ENCODE results near the gene SEL1L3. TPM values are rescaled to one million over a fixed set of nuclear protein-coding genes. Genes with fewer than 3 reads are reported as not detected.

Gene SEL1L3
- total and polyA plus RNA-seq, 2 donors (not counting 3 experiments of a cell fraction or from before 2014, with no cell fraction given) = 53.4 to 122 TPM

GRCh38 chr4:25788703-25789238, 74.0 kb downstream of the SEL1L3 start:
- CTCF ChIA-PET = no interaction called here

More at GRCh38 chr4:25788703-25789238, 74.0 kb downstream of the SEL1L3 start:
- no peaks in the 10 kb centered on the region for H3K79me2 ChIP-seq (ENCODE audit: control insufficient read depth, insufficient read depth, low read length)
- TF ChIP-seq, protein P1, sequence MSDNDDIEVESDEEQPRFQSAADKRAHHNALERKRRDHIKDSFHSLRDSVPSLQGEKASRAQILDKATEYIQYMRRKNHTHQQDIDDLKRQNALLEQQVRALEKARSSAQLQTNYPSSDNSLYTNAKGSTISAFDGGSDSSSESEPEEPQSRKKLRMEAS (IDR thresholded peaks at IDR 0.05; ENCODE audit: insufficient read depth, insufficient read length) = no peak
- no peak for TF ChIP-seq EZH2 (IDR thresholded peaks at IDR 0.05; ENCODE audit: borderline replicate concordance, low read depth, low read length, severe bottlenecking)
- TF ChIP-seq FOS (IDR thresholded peaks at IDR 0.05; ENCODE audit: borderline replicate concordance, insufficient read depth, low read length) = no peak
- TF ChIP-seq POLR2A (IDR thresholded peaks at IDR 0.05; ENCODE audit: low read depth, low read length) = no peak
- no peak for TF ChIP-seq POLR2AphosphoS5 (IDR thresholded peaks at IDR 0.05; ENCODE audit: insufficient read depth, low read depth, low read length)
- TF ChIP-seq MYC (IDR thresholded peaks at IDR 0.05; ENCODE audit: low read depth, low read length) = no peak
- no peak for TF ChIP-seq JUN (IDR thresholded peaks at IDR 0.05; ENCODE audit: borderline replicate concordance, insufficient read depth, insufficient read length, low read depth)
- no peak for TF ChIP-seq CTCF (IDR thresholded peaks at IDR 0.05; ENCODE audit: extremely low read depth in 1 of 2, insufficient read depth in 1 of 2, low read depth in 1 of 2, low read length in 2 of 2)
- no peak for TF ChIP-seq GATA2 (IDR thresholded peaks at IDR 0.05; ENCODE audit: insufficient read depth, insufficient read length, low read depth, low read length)
- POLR2A ChIA-PET = no interaction called here
- H3K9me3 ChIP-seq (replicated peaks; ENCODE audit: control insufficient read depth, insufficient read depth, low read length) = no peaks in the 10 kb centered on the region
- no peak overlapping the region for H2AFZ ChIP-seq (ENCODE audit: low read depth, low read length)
- H3K4me1 ChIP-seq (ENCODE audit: control insufficient read depth, extremely low read depth, insufficient read depth, low read length) = no peaks in the 10 kb centered on the region
- no peaks in the 10 kb centered on the region for H4K20me1 ChIP-seq (replicated peaks; ENCODE audit: control insufficient read depth, extremely low read depth, insufficient read depth, low read length)
- H3K9ac ChIP-seq (replicated peaks; ENCODE audit: extremely low read depth, insufficient read depth, low read length) = no peak overlapping the region
- H3K27ac ChIP-seq (ENCODE audit: insufficient read depth, low read depth, low read length) = no peak overlapping the region
- H3K36me3 ChIP-seq (ENCODE audit: control insufficient read depth in 2 of 2, extremely low read depth in 1 of 2, insufficient read depth in 2 of 2, low read length in 2 of 2) = peaks cover 2 to 13% of the 10 kb centered on the region in 2 experiments
- FAIRE-seq = no peak
- H3K9me1 ChIP-seq (replicated peaks; ENCODE audit: control insufficient read depth, extremely low read depth, insufficient read depth, low read length) = no peaks in the 10 kb centered on the region
- H3K4me2 ChIP-seq (ENCODE audit: insufficient read depth, low read length) = no peak overlapping the region
- intact Hi-C loops (cut with micrococcal nuclease) (no loop called here), dilution Hi-C loops (cut with MboI; ENCODE audit: extremely low pct_ligation_motif_present, low sequenced_read_pairs) (no loop called here)
- BruUV-seq (replicated peaks) = no TSS peak
- H3K4me3 ChIP-seq (replicated peaks in 1 of 3; ENCODE audit: insufficient read depth in 1 of 3, low read depth in 1 of 3, low read length in 3 of 3) = no peak overlapping the region
- no peaks in the 10 kb centered on the region for H3K27me3 ChIP-seq (ENCODE audit: control insufficient read depth in 2 of 2, insufficient read depth in 2 of 2, low read length in 2 of 2)
- no peak for DNase-seq (ENCODE audit: low read depth, low spot score)

All from endothelial cell of umbilical vein (primary cell).